HCT116 (cell line): ENCODE data around the gene PPEF2.

Source experiments
- POLR2A ChIP-seq: IDR thresholded peaks from 2 replicates; pipeline ENCODE4 v1.7.0; 2011; ENCODE audit warnings: borderline replicate concordance; ENCODE audit not compliant: insufficient read depth, insufficient read length; ENCODE audit errors: extremely low read depth
- POLR2AphosphoS5 ChIP-seq: IDR thresholded peaks from 2 replicates; pipeline ENCODE4 v1.6.1; 2011; ENCODE audit warnings: mild to moderate bottlenecking, low read depth, low read length, moderate library complexity
- SIN3A ChIP-seq: IDR thresholded peaks from 2 replicates; pipeline ENCODE4 v1.6.1; 2012; ENCODE audit warnings: low read depth
- SP1 ChIP-seq: IDR thresholded peaks from 2 replicates; pipeline ENCODE4 v1.6.1; 2012; ENCODE audit warnings: low read depth
- ZFX ChIP-seq: fragments of 450-650 bp; IDR thresholded peaks from 2 replicates; pipeline ENCODE4 v1.6.1; 2017
- TF ChIP-seq, protein P1 (sequence below), 3 experiments: fragments of 200-600 bp in 1 of 3; sonication (generic) in 1 of 3; IDR thresholded peaks in 2 of 3; conservative IDR thresholded peaks in 1 of 3; 2 replicates each; pipeline ENCODE4 v1.5.1; 2012 to 2017; ENCODE audit warnings: low read depth in 2 of 3, low read length in 2 of 3, antibody characterized with exemption in 1 of 3, borderline replicate concordance in 1 of 3, control low read depth in 1 of 3, mild to moderate bottlenecking in 1 of 3, mixed read lengths in 1 of 3, mixed run types in 1 of 3, moderate library complexity in 1 of 3; ENCODE audit not compliant: insufficient read depth in 1 of 3

DNA sequence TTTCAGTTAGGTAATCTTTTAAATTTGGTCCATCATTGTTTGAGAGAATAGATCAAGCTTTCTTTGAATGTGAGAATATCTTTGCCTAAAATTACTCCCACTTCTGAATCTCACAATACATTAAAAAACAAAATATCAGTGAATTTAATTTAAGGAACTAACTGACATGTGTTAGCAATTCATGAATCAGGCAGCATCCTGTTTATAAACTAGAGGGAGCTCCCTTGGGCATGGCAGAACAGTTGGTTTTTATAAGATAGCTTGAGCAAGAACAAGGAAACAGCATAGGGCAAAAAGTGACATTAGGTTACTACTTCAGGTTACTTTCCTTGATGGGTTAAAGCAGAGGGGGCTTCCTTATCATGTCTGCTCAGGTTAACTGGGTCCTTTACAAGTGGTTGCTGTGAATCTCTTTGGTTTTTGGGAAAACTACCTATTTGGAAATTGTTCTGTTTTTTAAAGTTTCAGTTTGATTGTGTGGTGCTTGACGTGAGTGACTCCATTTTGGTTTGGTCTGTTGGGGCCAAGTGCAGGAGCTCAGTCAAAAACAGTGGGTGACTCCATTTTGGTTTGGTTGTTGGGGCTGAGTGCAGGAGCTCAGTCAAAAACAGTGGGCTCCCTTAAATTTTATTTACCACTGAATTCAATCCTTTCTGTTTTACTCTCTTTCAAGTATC lies 68.0 kb downstream of the PPEF2 start:
- TF ChIP-seq POLR2A: no peak
- no peak for TF ChIP-seq SP1
- TF ChIP-seq POLR2AphosphoS5: no peak
- no peak for TF ChIP-seq ZFX
- TF ChIP-seq, protein P1, sequence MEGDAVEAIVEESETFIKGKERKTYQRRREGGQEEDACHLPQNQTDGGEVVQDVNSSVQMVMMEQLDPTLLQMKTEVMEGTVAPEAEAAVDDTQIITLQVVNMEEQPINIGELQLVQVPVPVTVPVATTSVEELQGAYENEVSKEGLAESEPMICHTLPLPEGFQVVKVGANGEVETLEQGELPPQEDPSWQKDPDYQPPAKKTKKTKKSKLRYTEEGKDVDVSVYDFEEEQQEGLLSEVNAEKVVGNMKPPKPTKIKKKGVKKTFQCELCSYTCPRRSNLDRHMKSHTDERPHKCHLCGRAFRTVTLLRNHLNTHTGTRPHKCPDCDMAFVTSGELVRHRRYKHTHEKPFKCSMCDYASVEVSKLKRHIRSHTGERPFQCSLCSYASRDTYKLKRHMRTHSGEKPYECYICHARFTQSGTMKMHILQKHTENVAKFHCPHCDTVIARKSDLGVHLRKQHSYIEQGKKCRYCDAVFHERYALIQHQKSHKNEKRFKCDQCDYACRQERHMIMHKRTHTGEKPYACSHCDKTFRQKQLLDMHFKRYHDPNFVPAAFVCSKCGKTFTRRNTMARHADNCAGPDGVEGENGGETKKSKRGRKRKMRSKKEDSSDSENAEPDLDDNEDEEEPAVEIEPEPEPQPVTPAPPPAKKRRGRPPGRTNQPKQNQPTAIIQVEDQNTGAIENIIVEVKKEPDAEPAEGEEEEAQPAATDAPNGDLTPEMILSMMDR (IDR thresholded peaks at IDR 0.05 in 2 of 3, conservative IDR thresholded peaks at IDR 0.05 in 1 of 3; ENCODE audit: borderline replicate concordance in 1 of 3, insufficient read depth in 1 of 3, low read depth in 2 of 3, low read length in 2 of 3): no peak
- TF ChIP-seq SIN3A: no peak
